Kidney (tissue), 14 donors: ENCODE measurements around the gene ABLIM1. TPM values are rescaled to one million over a fixed set of nuclear protein-coding genes. Genes with fewer than 3 reads are reported as not detected.

Source experiments
- DNase-seq, 5 donors: peaks; one replicate each; pipeline ENCODE4 v3.0.0-alpha.2; 2013 to 2020
- FAIRE-seq: peaks from 2 replicates; lab custom pipeline; 2012; peaks lifted over from hg19 to GRCh38; lab: Jason Lieb, UNC
- H3K27ac ChIP-seq, 2 donors: one replicate each; pipeline ENCODE4 v1.7.0; 2013; ENCODE audit warnings: low read depth in 2 of 2, low read length in 2 of 2, inconsistent platforms in 1 of 2
- H3K27me3 ChIP-seq: one replicate; pipeline ENCODE4 v1.7.1; 2013; ENCODE audit warnings: low read length, inconsistent platforms; ENCODE audit not compliant: control insufficient read depth, insufficient read depth
- H3K36me3 ChIP-seq, 3 donors: one replicate each; pipeline versions ENCODE4 v1.7.0 to v1.7.1; 2013; ENCODE audit warnings: low read length in 3 of 3, control low read depth in 1 of 3, inconsistent platforms in 1 of 3; ENCODE audit not compliant: insufficient read depth in 3 of 3, control insufficient read depth in 2 of 3
- H3K4me1 ChIP-seq, 3 donors: one replicate each; pipeline versions ENCODE4 v1.7.0 to v1.7.1; 2013; ENCODE audit warnings: low read length in 3 of 3, inconsistent platforms in 1 of 3, low read depth in 1 of 3; ENCODE audit not compliant: control insufficient read depth in 2 of 3, insufficient read depth in 2 of 3
- H3K4me3 ChIP-seq, 3 donors: one replicate each; pipeline versions ENCODE4 v1.7.0 to v1.8.1; 2013; ENCODE audit warnings: low read length in 3 of 3, control low read depth in 1 of 3, inconsistent platforms in 1 of 3
- H3K9ac ChIP-seq, 3 donors: one replicate each; pipeline versions ENCODE4 v1.7.0 to v1.7.1; 2013; ENCODE audit warnings: low read length in 3 of 3, control low read depth in 1 of 3, inconsistent platforms in 1 of 3
- H3K9me3 ChIP-seq, 3 donors: one replicate each; pipeline versions ENCODE4 v1.7.0 to v1.7.1; 2013; ENCODE audit warnings: low read length in 3 of 3, control low read depth in 1 of 3, inconsistent platforms in 1 of 3; ENCODE audit not compliant: control insufficient read depth in 2 of 3, insufficient read depth in 1 of 3
- CTCF ChIP-seq: IDR thresholded peaks from 3 replicates; pipeline ENCODE4 v1.5.1; 2012; ENCODE audit warnings: mild to moderate bottlenecking, moderate library complexity, borderline replicate concordance; ENCODE audit not compliant: insufficient read depth; ENCODE audit errors: extremely low read depth
- intact Hi-C: fragments of 100-400 bp; cut with DNase I; formaldehyde crosslinking; loops from one replicate; pipeline ENCODE4 v1.11.1; 2022
- polyA plus RNA-seq: library from polyadenylated mRNA; stranded (reverse); fragments of 350-450 nt; fragmentation: Illumina TruSeq; extraction: RNeasy Lipid Tissue Mini Kit (QIAGEN cat#74804); gene quantifications from one replicate; pipeline ENCODE4 v1.2.3, GENCODE V29; 2014; ENCODE audit warnings: low read depth, low replicate concordance; ENCODE audit not compliant: insufficient read depth
- total RNA-seq: library from RNA; stranded (reverse); fragmentation: NEBNext Ultra II Directional; extraction: Animal tissue kit (Norgen Biotek cat#: 25700); gene quantifications from one replicate; pipeline ENCODE4 v1.2.1, GENCODE V29; 2021
- donor health status: control.
- donor health status: control.
- donor health status: control.
- donor health status: control.
- donor health status: control.
- donor health status: DM: yes; HTN: yes; CAD: no.
- donor health status: Normal renal cell carcinoma (clear cell type).

Gene ABLIM1
- total and polyA plus RNA-seq, 2 donors from 2014 or later: 32.3 to 158 TPM

- H3K27me3 ChIP-seq: no peaks in the 10 kb centered on the region
- H3K9ac ChIP-seq: no peak overlapping the region
- no peak for TF ChIP-seq CTCF
- intact Hi-C loops: no loop called here
- no peaks in the 10 kb centered on the region for H3K9me3 ChIP-seq
- peaks cover 0 to 11% (median 5%) of the 10 kb centered on the region in 3 donors for H3K4me1 ChIP-seq
- no peaks in the 10 kb centered on the region for H3K36me3 ChIP-seq
- H3K4me3 ChIP-seq: no peak overlapping the region
- FAIRE-seq: no peak
- no peak for DNase-seq
- H3K27ac ChIP-seq: no peak overlapping the region
Measured at GRCh38 chr10:114408112-114408967, 249.7 kb downstream of the ABLIM1 start.

GRCh38 chr10:114406455-114406854 is 251.6 kb downstream of the ABLIM1 start:
- H3K27me3 ChIP-seq: no peaks in the 10 kb centered on the region
- DNase-seq: no peak
- intact Hi-C loops: no loop called here
- no peaks in the 10 kb centered on the region for H3K36me3 ChIP-seq
- H3K4me3 ChIP-seq: no peak overlapping the region
- no peak overlapping the region for H3K27ac ChIP-seq
- H3K4me1 ChIP-seq: peaks cover 0 to 8% (median 3%) of the 10 kb centered on the region in 3 donors
- no peaks in the 10 kb centered on the region for H3K9me3 ChIP-seq
- TF ChIP-seq CTCF: no peak
- no peak for FAIRE-seq
- H3K9ac ChIP-seq: no peak overlapping the region

GRCh38 chr10:114405011-114405350 is 253.1 kb downstream of the ABLIM1 start:
- H3K27me3 ChIP-seq: no peaks in the 10 kb centered on the region
- H3K9me3 ChIP-seq: no peaks in the 10 kb centered on the region
- H3K36me3 ChIP-seq: no peaks in the 10 kb centered on the region
- peaks cover 3 to 8% (median 8%) of the 10 kb centered on the region in 3 donors for H3K4me1 ChIP-seq
- peak overlapping the region in 1 of 3 donors; percentile 68 for H3K4me3 ChIP-seq
- intact Hi-C loops: no loop called here
- no peak for FAIRE-seq
- peak overlapping the region in 1 of 3 donors; percentile 12 for H3K9ac ChIP-seq
- H3K27ac ChIP-seq: peak overlapping the region; percentile 51 to 63
- no peak for DNase-seq
- TF ChIP-seq CTCF: no peak
